Measurements from ENCODE around the gene LY9. TPM values are rescaled to one million over a fixed set of nuclear protein-coding genes. Genes with fewer than 3 reads are reported as not detected.

Gene LY9
- total RNA-seq, 4 donors from 2014 or later: 0.40 to 9.4 (median 1.8) TPM

GRCh38 chr1:160752924-160753323 lies 43.0 kb upstream of the LY9 start:
- in situ Hi-C loops (cut with MboI; ENCODE audit: low pct_ligation_motif_present in 1 of 4, low pct_unique_long_range_greater_than_20kb in 1 of 4, low sequenced_read_pairs in 3 of 4): no loop called here
- Histone ChIP-seq H3K27ac (no peak overlapping the region), H3K9me3 (no peaks in the 10 kb centered on the region), H3K4me1 (no peaks in the 10 kb centered on the region), H3K4me3 (no peak overlapping the region), H3K36me3 (no peaks in the 10 kb centered on the region), H3K27me3 (no peaks in the 10 kb centered on the region)
- WGBS, 2 donors (ENCODE audit: low coverage in 1 of 2): 72 to 86% methylated on average over 4 to 5 of the region's 5 CpGs
- TF ChIP-seq EP300 (IDR thresholded peaks at IDR 0.05; ENCODE audit: low read depth) (no peak), POLR2AphosphoS5 (IDR thresholded peaks at IDR 0.05) (no peak), POLR2A (IDR thresholded peaks at IDR 0.05) (no peak), CTCF (IDR thresholded peaks at IDR 0.05) (no peak)
- intact Hi-C loops (cut with DNase I; ENCODE audit: low total_unique reads): no loop called here
- DNase-seq: no peak

DNA sequence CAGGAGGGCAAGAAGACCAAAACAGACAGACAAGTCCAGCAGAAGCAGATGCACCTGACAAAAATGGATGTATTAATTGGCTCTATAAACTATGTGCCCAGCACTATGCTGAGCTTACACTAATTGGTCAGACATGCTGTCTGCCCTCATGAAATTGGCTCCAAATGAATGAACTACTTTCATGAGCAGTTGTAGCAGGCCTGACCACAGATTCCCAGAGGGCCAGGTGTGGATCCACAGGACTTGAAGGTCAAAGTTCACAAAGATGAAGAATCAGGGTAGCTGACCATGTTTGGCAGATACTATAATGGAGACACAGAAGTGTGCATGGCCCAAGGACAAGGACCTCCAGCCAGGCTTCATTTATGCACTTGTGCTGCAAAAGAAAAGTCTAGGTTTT lies 42.4 kb upstream of the LY9 start:
- no peak for DNase-seq
- no peaks in the 10 kb centered on the region for H3K36me3 ChIP-seq
- intact Hi-C loops (cut with DNase I; ENCODE audit: low total_unique reads) (no loop called here), in situ Hi-C loops (cut with MboI; ENCODE audit: low pct_ligation_motif_present in 1 of 4, low pct_unique_long_range_greater_than_20kb in 1 of 4, low sequenced_read_pairs in 3 of 4) (no loop called here)
- H3K4me1 ChIP-seq: no peaks in the 10 kb centered on the region
- H3K4me3 ChIP-seq: no peak overlapping the region
- TF ChIP-seq CTCF (IDR thresholded peaks at IDR 0.05): no peak
- no peak for TF ChIP-seq EP300 (IDR thresholded peaks at IDR 0.05; ENCODE audit: low read depth)
- TF ChIP-seq POLR2AphosphoS5 (IDR thresholded peaks at IDR 0.05): no peak
- no peaks in the 10 kb centered on the region for H3K9me3 ChIP-seq
- no peak overlapping the region for H3K27ac ChIP-seq
- H3K27me3 ChIP-seq: no peaks in the 10 kb centered on the region

GRCh38 chr1:160755461-160755860 lies 40.5 kb upstream of the LY9 start:
- 71 to 93% methylated on average over 2 of the region's 2 CpGs for WGBS, 2 donors (ENCODE audit: low coverage in 1 of 2)
- DNase-seq: no peak
- no peak for TF ChIP-seq EP300 (IDR thresholded peaks at IDR 0.05; ENCODE audit: low read depth)
- no peak for TF ChIP-seq POLR2A (IDR thresholded peaks at IDR 0.05)
- no peak for TF ChIP-seq POLR2AphosphoS5 (IDR thresholded peaks at IDR 0.05)
- no peak for TF ChIP-seq CTCF (IDR thresholded peaks at IDR 0.05)
- Histone ChIP-seq H3K27ac (no peak overlapping the region), H3K9me3 (no peaks in the 10 kb centered on the region), H3K27me3 (no peaks in the 10 kb centered on the region), H3K4me3 (no peak overlapping the region), H3K36me3 (no peaks in the 10 kb centered on the region), H3K4me1 (no peaks in the 10 kb centered on the region)
- intact Hi-C loops (cut with DNase I; ENCODE audit: low total_unique reads) (no loop called here), in situ Hi-C loops (cut with MboI; ENCODE audit: low pct_ligation_motif_present in 1 of 4, low pct_unique_long_range_greater_than_20kb in 1 of 4, low sequenced_read_pairs in 3 of 4) (no loop called here)

DNA sequence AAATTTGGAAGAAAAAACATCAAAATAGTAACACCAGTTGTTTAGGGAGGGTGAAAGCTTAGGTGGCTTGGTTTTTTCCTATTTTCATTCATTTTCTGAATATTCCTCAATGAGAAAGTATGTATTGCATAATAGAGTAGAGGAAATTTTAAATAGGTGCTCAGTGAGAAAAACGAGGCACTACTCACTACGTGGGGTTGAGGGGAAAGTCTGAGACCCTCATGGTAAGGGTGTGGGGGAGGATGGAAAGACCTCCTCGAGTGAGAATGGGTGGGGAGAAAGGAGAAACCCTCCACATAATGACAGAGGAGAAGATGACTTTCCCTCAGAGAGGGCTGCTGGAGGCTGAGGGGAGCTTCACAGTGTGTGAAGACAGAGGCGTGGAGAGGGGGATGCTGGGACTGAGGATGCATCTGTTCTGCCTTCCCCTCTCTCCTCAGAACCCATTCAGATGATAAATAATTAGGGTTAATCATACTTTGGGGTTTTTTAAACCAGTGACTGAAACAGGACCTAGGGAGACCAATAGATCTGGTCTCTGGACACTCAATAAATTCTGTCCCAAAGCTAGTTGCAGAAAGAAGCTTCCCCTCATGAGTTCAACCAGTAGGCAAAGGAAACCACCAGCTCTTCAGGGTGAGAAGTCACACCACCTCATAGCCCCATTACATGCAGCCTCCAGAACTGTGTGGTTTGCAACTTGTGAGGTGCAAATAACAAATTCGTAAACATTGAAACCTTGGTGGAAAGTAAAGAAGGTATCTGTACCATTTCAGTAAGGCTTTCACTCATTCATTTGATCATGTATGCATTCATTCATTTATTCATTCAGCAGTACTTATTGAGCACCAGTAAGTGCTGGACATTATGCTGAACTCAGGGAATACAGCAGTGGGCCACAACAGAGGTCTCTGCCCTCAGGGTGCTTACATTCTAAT lies 39.8 kb upstream of the LY9 start:
- intact Hi-C loops (cut with DNase I; ENCODE audit: low total_unique reads): no loop called here
- no peaks in the 10 kb centered on the region for H3K36me3 ChIP-seq
- no peaks in the 10 kb centered on the region for H3K4me1 ChIP-seq
- H3K27ac ChIP-seq: no peak overlapping the region
- in situ Hi-C loops (cut with MboI; ENCODE audit: low pct_ligation_motif_present in 1 of 4, low pct_unique_long_range_greater_than_20kb in 1 of 4, low sequenced_read_pairs in 3 of 4): no loop called here
- H3K27me3 ChIP-seq: no peaks in the 10 kb centered on the region
- no peak overlapping the region for H3K4me3 ChIP-seq
- 60 to 63% methylated on average over 5 of the region's 5 CpGs for WGBS, 2 donors (ENCODE audit: low coverage in 1 of 2)
- no peak for DNase-seq
- no peaks in the 10 kb centered on the region for H3K9me3 ChIP-seq
- TF ChIP-seq EP300 (IDR thresholded peaks at IDR 0.05; ENCODE audit: low read depth): no peak
- no peak for TF ChIP-seq POLR2A (IDR thresholded peaks at IDR 0.05)
- TF ChIP-seq CTCF (IDR thresholded peaks at IDR 0.05): no peak
- no peak for TF ChIP-seq POLR2AphosphoS5 (IDR thresholded peaks at IDR 0.05)
